Measurements from ENCODE around the gene BANF2.

- TF ChIP-seq MAX (IDR thresholded peaks at IDR 0.05; ENCODE audit: low read depth, low read length) (no peak), CTCF (IDR thresholded peaks at IDR 0.05; ENCODE audit: low read depth, low read length) (no peak)
Observed at GRCh38 chr20:17684077-17684888, 15.5 kb upstream of the BANF2 start.
